OCI-LY3 (cell line): ENCODE data around the gene DST.

ENCODE experiments used
- EZH2phosphoT487 ChIP-seq: fragments of 200-600 bp; shearing (Covaris generic); IDR thresholded peaks from 2 replicates; pipeline ENCODE4 v1.6.1; 2018; ENCODE audit warnings: antibody characterized with exemption, mixed run types, low read depth
- TF ChIP-seq, protein P1 (sequence below): fragments of 200-600, 300-600 bp; sonication (generic); IDR thresholded peaks from 2 replicates; pipeline ENCODE4 v1.5.1; 2014; ENCODE audit warnings: antibody characterized with exemption, low read length, low read depth

DNA sequence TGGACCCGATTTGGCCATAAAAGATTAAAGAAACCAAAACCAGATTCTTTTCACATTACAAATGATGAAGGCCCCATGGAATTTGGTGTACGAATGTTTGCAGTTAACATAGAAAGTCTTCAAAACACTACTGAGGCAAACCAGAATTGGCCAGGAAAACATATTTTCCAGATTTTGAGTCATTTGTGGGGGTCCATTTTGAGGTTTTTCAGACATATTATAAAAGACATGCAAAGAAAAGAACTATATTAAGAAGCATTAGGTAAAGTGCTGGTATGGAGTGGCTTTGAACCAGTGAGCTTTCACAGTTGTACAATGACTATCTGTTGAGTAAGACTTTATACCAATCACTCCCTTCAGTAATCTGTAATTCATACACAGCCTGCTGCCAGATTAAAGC is 226.4 kb downstream of the DST start:
- TF ChIP-seq, protein P1, sequence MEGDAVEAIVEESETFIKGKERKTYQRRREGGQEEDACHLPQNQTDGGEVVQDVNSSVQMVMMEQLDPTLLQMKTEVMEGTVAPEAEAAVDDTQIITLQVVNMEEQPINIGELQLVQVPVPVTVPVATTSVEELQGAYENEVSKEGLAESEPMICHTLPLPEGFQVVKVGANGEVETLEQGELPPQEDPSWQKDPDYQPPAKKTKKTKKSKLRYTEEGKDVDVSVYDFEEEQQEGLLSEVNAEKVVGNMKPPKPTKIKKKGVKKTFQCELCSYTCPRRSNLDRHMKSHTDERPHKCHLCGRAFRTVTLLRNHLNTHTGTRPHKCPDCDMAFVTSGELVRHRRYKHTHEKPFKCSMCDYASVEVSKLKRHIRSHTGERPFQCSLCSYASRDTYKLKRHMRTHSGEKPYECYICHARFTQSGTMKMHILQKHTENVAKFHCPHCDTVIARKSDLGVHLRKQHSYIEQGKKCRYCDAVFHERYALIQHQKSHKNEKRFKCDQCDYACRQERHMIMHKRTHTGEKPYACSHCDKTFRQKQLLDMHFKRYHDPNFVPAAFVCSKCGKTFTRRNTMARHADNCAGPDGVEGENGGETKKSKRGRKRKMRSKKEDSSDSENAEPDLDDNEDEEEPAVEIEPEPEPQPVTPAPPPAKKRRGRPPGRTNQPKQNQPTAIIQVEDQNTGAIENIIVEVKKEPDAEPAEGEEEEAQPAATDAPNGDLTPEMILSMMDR, result no peak
- no peak for TF ChIP-seq EZH2phosphoT487
